Osteocyte (in vitro differentiated cells): ENCODE results near the gene EPHX1. TPM values are rescaled to one million over a fixed set of nuclear protein-coding genes. Genes with fewer than 3 reads are reported as not detected.
A peak's percentile ranks its signal among the peaks of the same experiment; 100 is the strongest.

ENCODE experiments used
- DNase-seq: peaks from one replicate; pipeline ENCODE4 v3.0.0; 2021; ENCODE audit warnings: mixed read lengths; ENCODE audit not compliant: unreplicated experiment; ENCODE audit errors: extremely low spot score
- H3K27ac Mint-ChIP-seq: one replicate; pipeline ENCODE4 v1.8.0; 2021; ENCODE audit warnings: mild to moderate bottlenecking, mixed read lengths; ENCODE audit not compliant: unreplicated experiment
- H3K27me3 Mint-ChIP-seq: one replicate; pipeline ENCODE4 v1.8.0; 2021; ENCODE audit warnings: mixed read lengths; ENCODE audit not compliant: unreplicated experiment
- H3K36me3 Mint-ChIP-seq: one replicate; pipeline ENCODE4 v1.8.0; 2021; ENCODE audit warnings: mixed read lengths; ENCODE audit not compliant: unreplicated experiment
- H3K4me1 Mint-ChIP-seq: one replicate; pipeline ENCODE4 v1.8.0; 2021; ENCODE audit warnings: mixed read lengths; ENCODE audit not compliant: unreplicated experiment
- H3K4me3 Mint-ChIP-seq: one replicate; pipeline ENCODE4 v1.8.0; 2021; ENCODE audit warnings: mild to moderate bottlenecking, moderate library complexity, mixed read lengths; ENCODE audit not compliant: unreplicated experiment
- H3K9me3 Mint-ChIP-seq: one replicate; pipeline ENCODE4 v1.8.0; 2021; ENCODE audit warnings: mixed read lengths; ENCODE audit not compliant: unreplicated experiment
- total RNA-seq: library from RNA; stranded (reverse); gene quantifications from 2 replicates; pipeline ENCODE4 v1.2.1, GENCODE V29; 2021
- TF ChIP-seq, protein P1 (sequence below): fragments of 200-600 bp; sonication (generic); IDR thresholded peaks from 2 replicates; pipeline ENCODE4 v1.5.0; 2021; ENCODE audit warnings: antibody characterized with exemption, mild to moderate bottlenecking, moderate library complexity

EPHX1 gene
- total RNA-seq, 1 donor from 2014 or later: 32.3 TPM

DNA sequence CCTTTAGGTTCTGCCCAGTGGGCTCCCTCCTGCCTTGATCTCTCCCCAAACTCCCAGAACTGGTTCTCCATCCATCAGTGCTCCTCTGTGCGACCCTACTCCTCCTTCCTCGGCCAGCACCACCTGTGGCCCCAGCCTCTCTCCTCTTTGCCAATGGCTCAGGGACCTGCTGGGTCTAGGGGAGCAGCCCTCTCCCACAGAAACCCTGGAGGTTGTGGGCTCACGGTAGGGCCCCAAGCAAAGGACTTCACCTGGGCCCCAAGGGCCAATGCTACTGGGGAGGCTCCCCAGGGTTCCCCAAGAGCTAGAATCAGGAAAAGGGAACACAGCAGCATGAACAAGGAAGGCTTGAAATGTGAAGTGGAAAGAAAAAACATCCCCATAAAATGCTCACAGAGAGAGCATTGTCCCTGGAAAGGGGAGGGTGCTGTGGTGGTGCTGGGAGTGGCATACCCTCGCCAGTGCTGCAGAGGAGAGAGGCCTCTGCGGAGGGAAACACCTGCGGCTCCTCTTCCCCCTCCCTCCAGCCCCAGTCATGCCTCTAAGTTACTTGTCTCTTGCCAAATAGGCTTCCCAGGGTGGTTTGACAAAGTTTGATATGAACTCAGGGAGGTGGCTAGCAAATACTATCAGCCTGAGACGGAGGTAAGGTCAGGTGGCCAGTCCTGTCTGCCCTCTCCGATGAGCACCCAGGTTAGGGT lies 69.7 kb downstream of the EPHX1 start:
- Mint-ChIP-seq H3K27ac (peak overlapping the region; percentile 18), H3K4me1 (peaks cover 48% of the 10 kb centered on the region), H3K27me3 (no peaks in the 10 kb centered on the region), H3K36me3 (no peaks in the 10 kb centered on the region), H3K9me3 (no peaks in the 10 kb centered on the region), H3K4me3 (no peak overlapping the region)
- no peak for DNase-seq
- TF ChIP-seq, protein P1, sequence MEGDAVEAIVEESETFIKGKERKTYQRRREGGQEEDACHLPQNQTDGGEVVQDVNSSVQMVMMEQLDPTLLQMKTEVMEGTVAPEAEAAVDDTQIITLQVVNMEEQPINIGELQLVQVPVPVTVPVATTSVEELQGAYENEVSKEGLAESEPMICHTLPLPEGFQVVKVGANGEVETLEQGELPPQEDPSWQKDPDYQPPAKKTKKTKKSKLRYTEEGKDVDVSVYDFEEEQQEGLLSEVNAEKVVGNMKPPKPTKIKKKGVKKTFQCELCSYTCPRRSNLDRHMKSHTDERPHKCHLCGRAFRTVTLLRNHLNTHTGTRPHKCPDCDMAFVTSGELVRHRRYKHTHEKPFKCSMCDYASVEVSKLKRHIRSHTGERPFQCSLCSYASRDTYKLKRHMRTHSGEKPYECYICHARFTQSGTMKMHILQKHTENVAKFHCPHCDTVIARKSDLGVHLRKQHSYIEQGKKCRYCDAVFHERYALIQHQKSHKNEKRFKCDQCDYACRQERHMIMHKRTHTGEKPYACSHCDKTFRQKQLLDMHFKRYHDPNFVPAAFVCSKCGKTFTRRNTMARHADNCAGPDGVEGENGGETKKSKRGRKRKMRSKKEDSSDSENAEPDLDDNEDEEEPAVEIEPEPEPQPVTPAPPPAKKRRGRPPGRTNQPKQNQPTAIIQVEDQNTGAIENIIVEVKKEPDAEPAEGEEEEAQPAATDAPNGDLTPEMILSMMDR: no peak

DNA sequence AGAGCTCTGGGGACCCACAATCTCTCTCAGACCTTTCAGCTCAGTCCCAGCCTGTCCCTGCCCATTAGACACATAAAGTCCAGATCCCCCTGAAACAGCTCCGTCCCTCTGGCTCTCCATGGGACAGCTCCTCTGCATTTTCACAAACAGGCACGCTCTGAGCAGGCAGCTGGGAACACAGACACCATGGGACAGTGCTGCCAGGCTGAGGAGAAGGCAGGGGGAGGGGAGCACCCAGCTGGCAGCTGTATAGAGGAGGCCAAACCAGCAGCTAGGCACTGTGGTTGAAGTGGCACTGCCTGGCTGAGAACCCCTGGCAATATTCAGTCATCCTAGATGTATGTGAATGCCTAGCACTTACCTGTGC lies 70.3 kb downstream of the EPHX1 start:
- no peak overlapping the region for H3K27ac Mint-ChIP-seq
- TF ChIP-seq, protein P1: no peak
- DNase-seq: no peak

GRCh38 chr1:225880636-225881035 lies 70.7 kb downstream of the EPHX1 start:
- no peak for DNase-seq
- no peaks in the 10 kb centered on the region for H3K9me3 Mint-ChIP-seq
- H3K27ac Mint-ChIP-seq: peak overlapping the region; percentile 89
- TF ChIP-seq, protein P1: no peak
- no peaks in the 10 kb centered on the region for H3K36me3 Mint-ChIP-seq
- peaks cover 48% of the 10 kb centered on the region for H3K4me1 Mint-ChIP-seq
- H3K4me3 Mint-ChIP-seq: peak overlapping the region; percentile 86
- H3K27me3 Mint-ChIP-seq: no peaks in the 10 kb centered on the region

More for the DNA sequence above, 70.3 kb downstream of the EPHX1 start:
- Mint-ChIP-seq H3K9me3 (no peaks in the 10 kb centered on the region), H3K4me3 (peak overlapping the region; percentile 86), H3K27me3 (no peaks in the 10 kb centered on the region), H3K36me3 (no peaks in the 10 kb centered on the region), H3K4me1 (peaks cover 48% of the 10 kb centered on the region)

GRCh38 chr1:225881081-225881958 lies 71.4 kb downstream of the EPHX1 start:
- Mint-ChIP-seq H3K4me3 (peak overlapping the region; percentile 86), H3K27ac (peak overlapping the region; percentile 89), H3K36me3 (no peaks in the 10 kb centered on the region), H3K4me1 (peaks cover 48% of the 10 kb centered on the region), H3K27me3 (no peaks in the 10 kb centered on the region), H3K9me3 (no peaks in the 10 kb centered on the region)
- TF ChIP-seq, protein P1: no peak
- no peak for DNase-seq
